ENCODE results near the gene GPX6. TPM values are rescaled to one million over a fixed set of nuclear protein-coding genes. Genes with fewer than 3 reads are reported as not detected.

Gene GPX6
- total and polyA plus RNA-seq, 2 donors (not counting 1 experiment from before 2014, with no cell fraction given), result not detected

GRCh38 chr6:28537509-28538140 is 22.0 kb upstream of the GPX6 start:
- H3K27me3 ChIP-seq (ENCODE audit: control insufficient read depth, insufficient read depth, low read length), result no peaks in the 10 kb centered on the region
- DNase-seq (ENCODE audit: low read depth in 2 of 2), result peak; percentile 15 to 31
- H3K9me3 ChIP-seq (ENCODE audit: control insufficient read depth, insufficient read depth, low read depth, low read length), result no peaks in the 10 kb centered on the region
- H3K9ac ChIP-seq (ENCODE audit: insufficient read depth, low read length), result no peak overlapping the region
- no peaks in the 10 kb centered on the region for H3K36me3 ChIP-seq (ENCODE audit: control insufficient read depth, insufficient read depth, low read length)
- H4K20me1 ChIP-seq (ENCODE audit: control insufficient read depth, extremely low read depth, insufficient read depth, low read length), result no peaks in the 10 kb centered on the region
- H2AFZ ChIP-seq (ENCODE audit: low read length), result no peak overlapping the region
- H3K4me1 ChIP-seq (ENCODE audit: control insufficient read depth, extremely low read depth, insufficient read depth, low read length), result no peaks in the 10 kb centered on the region
- H3K79me2 ChIP-seq (ENCODE audit: control insufficient read depth, insufficient read depth, low read length), result no peaks in the 10 kb centered on the region
- no peak overlapping the region for H3K27ac ChIP-seq (ENCODE audit: insufficient read depth, low read length)
- H3K4me2 ChIP-seq (ENCODE audit: extremely low read depth, insufficient read depth, low read length), result peak overlapping the region; percentile 21
- peak overlapping the region in 1 of 4 experiments; percentile 65 for H3K4me3 ChIP-seq (replicated peaks in 1 of 4; ENCODE audit: control extremely low read depth in 1 of 4, insufficient read depth in 1 of 4, low read depth in 3 of 4, low read length in 4 of 4)
- no peak for TF ChIP-seq EZH2 (IDR thresholded peaks at IDR 0.05; ENCODE audit: low read length, missing control alignments)
- TF ChIP-seq, protein P1, sequence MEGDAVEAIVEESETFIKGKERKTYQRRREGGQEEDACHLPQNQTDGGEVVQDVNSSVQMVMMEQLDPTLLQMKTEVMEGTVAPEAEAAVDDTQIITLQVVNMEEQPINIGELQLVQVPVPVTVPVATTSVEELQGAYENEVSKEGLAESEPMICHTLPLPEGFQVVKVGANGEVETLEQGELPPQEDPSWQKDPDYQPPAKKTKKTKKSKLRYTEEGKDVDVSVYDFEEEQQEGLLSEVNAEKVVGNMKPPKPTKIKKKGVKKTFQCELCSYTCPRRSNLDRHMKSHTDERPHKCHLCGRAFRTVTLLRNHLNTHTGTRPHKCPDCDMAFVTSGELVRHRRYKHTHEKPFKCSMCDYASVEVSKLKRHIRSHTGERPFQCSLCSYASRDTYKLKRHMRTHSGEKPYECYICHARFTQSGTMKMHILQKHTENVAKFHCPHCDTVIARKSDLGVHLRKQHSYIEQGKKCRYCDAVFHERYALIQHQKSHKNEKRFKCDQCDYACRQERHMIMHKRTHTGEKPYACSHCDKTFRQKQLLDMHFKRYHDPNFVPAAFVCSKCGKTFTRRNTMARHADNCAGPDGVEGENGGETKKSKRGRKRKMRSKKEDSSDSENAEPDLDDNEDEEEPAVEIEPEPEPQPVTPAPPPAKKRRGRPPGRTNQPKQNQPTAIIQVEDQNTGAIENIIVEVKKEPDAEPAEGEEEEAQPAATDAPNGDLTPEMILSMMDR (conservative IDR thresholded peaks at IDR 0.05 in 1 of 2, IDR thresholded peaks at IDR 0.05 in 1 of 2; ENCODE audit: low read depth in 1 of 2, low read length in 2 of 2), result no peak

- Histone ChIP-seq H3K27me3 (ENCODE audit: control insufficient read depth, insufficient read depth, low read length) (no peaks in the 10 kb centered on the region), H4K20me1 (ENCODE audit: control insufficient read depth, extremely low read depth, insufficient read depth, low read length) (no peaks in the 10 kb centered on the region), H2AFZ (ENCODE audit: low read length) (no peak overlapping the region), H3K27ac (ENCODE audit: insufficient read depth, low read length) (no peak overlapping the region), H3K9ac (ENCODE audit: insufficient read depth, low read length) (no peak overlapping the region), H3K4me3 (replicated peaks in 1 of 4; ENCODE audit: control extremely low read depth in 1 of 4, insufficient read depth in 1 of 4, low read depth in 3 of 4, low read length in 4 of 4) (peak overlapping the region in 2 of 4 experiments; percentile 37 to 65), H3K9me3 (ENCODE audit: control insufficient read depth, insufficient read depth, low read depth, low read length) (no peaks in the 10 kb centered on the region), H3K79me2 (ENCODE audit: control insufficient read depth, insufficient read depth, low read length) (no peaks in the 10 kb centered on the region), H3K4me2 (ENCODE audit: extremely low read depth, insufficient read depth, low read length) (peak overlapping the region; percentile 21), H3K4me1 (ENCODE audit: control insufficient read depth, extremely low read depth, insufficient read depth, low read length) (no peaks in the 10 kb centered on the region), H3K36me3 (ENCODE audit: control insufficient read depth, insufficient read depth, low read length) (no peaks in the 10 kb centered on the region)
- DNase-seq (ENCODE audit: low read depth in 2 of 2), result peak; percentile 6 to 12
- TF ChIP-seq, protein P1 (conservative IDR thresholded peaks at IDR 0.05 in 1 of 2, IDR thresholded peaks at IDR 0.05 in 1 of 2; ENCODE audit: low read depth in 1 of 2, low read length in 2 of 2), result no peak
- no peak for TF ChIP-seq EZH2 (IDR thresholded peaks at IDR 0.05; ENCODE audit: low read length, missing control alignments)
Measured at GRCh38 chr6:28537065-28537464, 21.5 kb upstream of the GPX6 start.

GRCh38 chr6:28534875-28535274 is 19.3 kb upstream of the GPX6 start:
- H3K27ac ChIP-seq (ENCODE audit: insufficient read depth, low read length), result no peak overlapping the region
- no peaks in the 10 kb centered on the region for H3K4me1 ChIP-seq (ENCODE audit: control insufficient read depth, extremely low read depth, insufficient read depth, low read length)
- H3K79me2 ChIP-seq (ENCODE audit: control insufficient read depth, insufficient read depth, low read length), result no peaks in the 10 kb centered on the region
- no peak overlapping the region for H3K9ac ChIP-seq (ENCODE audit: insufficient read depth, low read length)
- H2AFZ ChIP-seq (ENCODE audit: low read length), result no peak overlapping the region
- TF ChIP-seq EZH2 (IDR thresholded peaks at IDR 0.05; ENCODE audit: low read length, missing control alignments), result no peak
- TF ChIP-seq, protein P1 (conservative IDR thresholded peaks at IDR 0.05 in 1 of 2, IDR thresholded peaks at IDR 0.05 in 1 of 2; ENCODE audit: low read depth in 1 of 2, low read length in 2 of 2), result no peak
- no peak overlapping the region for H3K4me2 ChIP-seq (ENCODE audit: extremely low read depth, insufficient read depth, low read length)
- H3K9me3 ChIP-seq (ENCODE audit: control insufficient read depth, insufficient read depth, low read depth, low read length), result no peaks in the 10 kb centered on the region
- H3K36me3 ChIP-seq (ENCODE audit: control insufficient read depth, insufficient read depth, low read length), result no peaks in the 10 kb centered on the region
- no peaks in the 10 kb centered on the region for H4K20me1 ChIP-seq (ENCODE audit: control insufficient read depth, extremely low read depth, insufficient read depth, low read length)
- H3K4me3 ChIP-seq (replicated peaks in 1 of 4; ENCODE audit: control extremely low read depth in 1 of 4, insufficient read depth in 1 of 4, low read depth in 3 of 4, low read length in 4 of 4), result no peak overlapping the region
- H3K27me3 ChIP-seq (ENCODE audit: control insufficient read depth, insufficient read depth, low read length), result no peaks in the 10 kb centered on the region
- DNase-seq (ENCODE audit: low read depth in 2 of 2), result no peak
